ENCODE results near the gene ANKRD62.

Gene ANKRD62

GRCh38 chr18:12155996-12156395 is 62.4 kb downstream of the ANKRD62 start:
- H3K79me2 ChIP-seq (ENCODE audit: insufficient read depth, low read length): no peaks in the 10 kb centered on the region
- H3K9me2 ChIP-seq (ENCODE audit: low read depth, low read length): no peaks in the 10 kb centered on the region
- H4K20me1 ChIP-seq (ENCODE audit: insufficient read depth, low read length): no peaks in the 10 kb centered on the region
- no peak overlapping the region for H3K27ac ChIP-seq (ENCODE audit: low read depth, low read length, poor library complexity, severe bottlenecking)
- no peaks in the 10 kb centered on the region for H3K4me1 ChIP-seq (ENCODE audit: insufficient read depth, low read length, severe bottlenecking)
- no peak overlapping the region for H3K4me3 ChIP-seq (ENCODE audit: low read depth, low read length, poor library complexity, severe bottlenecking)
- TF ChIP-seq EZH2 (IDR thresholded peaks at IDR 0.05; ENCODE audit: borderline replicate concordance, low read length) (no peak), CTCF (IDR thresholded peaks at IDR 0.05; ENCODE audit: low read length) (no peak)
- no peaks in the 10 kb centered on the region for H3K27me3 ChIP-seq (ENCODE audit: insufficient read depth, low read length)
- no peaks in the 10 kb centered on the region for H3K9me3 ChIP-seq (ENCODE audit: low read length)
- H3K36me3 ChIP-seq (ENCODE audit: insufficient read depth, low read length): no peaks in the 10 kb centered on the region
- H3F3A ChIP-seq (ENCODE audit: insufficient read depth, low read length): no peaks in the 10 kb centered on the region
- no peak overlapping the region for H3K4me2 ChIP-seq (ENCODE audit: low read length)
- no peak overlapping the region for H3K9ac ChIP-seq (ENCODE audit: low read length)
- no peak overlapping the region for H2AFZ ChIP-seq (ENCODE audit: low read length)

GRCh38 chr18:12159446-12159845 is 65.8 kb downstream of the ANKRD62 start:
- no peak overlapping the region for H3K4me3 ChIP-seq (ENCODE audit: low read depth, low read length, poor library complexity, severe bottlenecking)

GRCh38 chr18:12162786-12163185 is 69.1 kb downstream of the ANKRD62 start:
- Histone ChIP-seq H3K9me3 (ENCODE audit: low read length) (no peaks in the 10 kb centered on the region), H3K27ac (ENCODE audit: low read depth, low read length, poor library complexity, severe bottlenecking) (no peak overlapping the region), H3K4me1 (ENCODE audit: insufficient read depth, low read length, severe bottlenecking) (no peaks in the 10 kb centered on the region), H2AFZ (ENCODE audit: low read length) (no peak overlapping the region), H4K20me1 (ENCODE audit: insufficient read depth, low read length) (no peaks in the 10 kb centered on the region), H3K4me3 (ENCODE audit: low read depth, low read length, poor library complexity, severe bottlenecking) (no peak overlapping the region), H3K79me2 (ENCODE audit: insufficient read depth, low read length) (no peaks in the 10 kb centered on the region), H3F3A (ENCODE audit: insufficient read depth, low read length) (no peaks in the 10 kb centered on the region), H3K9ac (ENCODE audit: low read length) (no peak overlapping the region), H3K4me2 (ENCODE audit: low read length) (no peak overlapping the region), H3K36me3 (ENCODE audit: insufficient read depth, low read length) (no peaks in the 10 kb centered on the region), H3K9me2 (ENCODE audit: low read depth, low read length) (no peaks in the 10 kb centered on the region), H3K27me3 (ENCODE audit: insufficient read depth, low read length) (no peaks in the 10 kb centered on the region)
- TF ChIP-seq CTCF (IDR thresholded peaks at IDR 0.05; ENCODE audit: low read length) (no peak), EZH2 (IDR thresholded peaks at IDR 0.05; ENCODE audit: borderline replicate concordance, low read length) (no peak)

More at GRCh38 chr18:12159446-12159845, 65.8 kb downstream of the ANKRD62 start:
- H3K79me2 ChIP-seq (ENCODE audit: insufficient read depth, low read length): no peaks in the 10 kb centered on the region
- no peaks in the 10 kb centered on the region for H3K9me2 ChIP-seq (ENCODE audit: low read depth, low read length)
- no peaks in the 10 kb centered on the region for H3K27me3 ChIP-seq (ENCODE audit: insufficient read depth, low read length)
- no peak overlapping the region for H3K4me2 ChIP-seq (ENCODE audit: low read length)
- no peaks in the 10 kb centered on the region for H3K36me3 ChIP-seq (ENCODE audit: insufficient read depth, low read length)
- no peak overlapping the region for H2AFZ ChIP-seq (ENCODE audit: low read length)
- H3K27ac ChIP-seq (ENCODE audit: low read depth, low read length, poor library complexity, severe bottlenecking): no peak overlapping the region
- no peaks in the 10 kb centered on the region for H4K20me1 ChIP-seq (ENCODE audit: insufficient read depth, low read length)
- H3K4me1 ChIP-seq (ENCODE audit: insufficient read depth, low read length, severe bottlenecking): no peaks in the 10 kb centered on the region
- no peak overlapping the region for H3K9ac ChIP-seq (ENCODE audit: low read length)
- H3K9me3 ChIP-seq (ENCODE audit: low read length): no peaks in the 10 kb centered on the region
- TF ChIP-seq EZH2 (IDR thresholded peaks at IDR 0.05; ENCODE audit: borderline replicate concordance, low read length): no peak
- no peak for TF ChIP-seq CTCF (IDR thresholded peaks at IDR 0.05; ENCODE audit: low read length)
- H3F3A ChIP-seq (ENCODE audit: insufficient read depth, low read length): no peaks in the 10 kb centered on the region
